Memory B cell (primary cell): ENCODE measurements around the gene PRF1.
"Not testable (repeated sequence)": the region's sequence is repeated elsewhere in the genome, so short reads cannot be mapped to it uniquely, and the experiment has no call there.

Experiments
- ATAC-seq: fragments of 150-1000 bp; cut with Tn5 transposase; 2 replicates; pipeline ENCODE4 v1.10.0; 2021; ENCODE audit warnings: low read depth, mild to moderate bottlenecking, moderate library complexity
- DNase-seq, 2 donors: peaks; one replicate each; pipeline ENCODE4 v3.0.0; 2022; ENCODE audit warnings: low spot score in 2 of 2
- H3K27ac Mint-ChIP-seq: one replicate; pipeline ENCODE4 v1.8.0; 2022; ENCODE audit warnings: mild to moderate bottlenecking, moderate library complexity, mixed read lengths
- H3K27me3 Mint-ChIP-seq: one replicate; pipeline ENCODE4 v1.8.0; 2022; ENCODE audit warnings: mixed read lengths
- H3K36me3 Mint-ChIP-seq: one replicate; pipeline ENCODE4 v1.8.0; 2022; ENCODE audit warnings: mild to moderate bottlenecking, mixed read lengths
- H3K4me1 Mint-ChIP-seq: one replicate; pipeline ENCODE4 v1.8.0; 2022; ENCODE audit warnings: mixed read lengths
- H3K4me3 Mint-ChIP-seq: one replicate; pipeline ENCODE4 v1.8.0; 2022; ENCODE audit warnings: mild to moderate bottlenecking, moderate library complexity, mixed read lengths
- H3K9me3 Mint-ChIP-seq: one replicate; pipeline ENCODE4 v1.8.0; 2022; ENCODE audit warnings: mixed read lengths

Gene PRF1

GRCh38 chr10:70584366-70584765 lies 18.2 kb downstream of the PRF1 start:
- no peaks in the 10 kb centered on the region for H3K9me3 Mint-ChIP-seq
- H3K27ac Mint-ChIP-seq, result no peak overlapping the region
- no peak for ATAC-seq
- H3K36me3 Mint-ChIP-seq, result no peaks in the 10 kb centered on the region
- H3K27me3 Mint-ChIP-seq, result peaks cover 7% of the 10 kb centered on the region
- DNase-seq, result no peak
- H3K4me3 Mint-ChIP-seq, result no peak overlapping the region
- peaks cover 8% of the 10 kb centered on the region for H3K4me1 Mint-ChIP-seq

- Mint-ChIP-seq H3K27me3 (peaks cover 2% of the 10 kb centered on the region), H3K4me1 (peaks cover 12% of the 10 kb centered on the region), H3K9me3 (no peaks in the 10 kb centered on the region), H3K4me3 (no peak overlapping the region), H3K36me3 (no peaks in the 10 kb centered on the region), H3K27ac (no peak overlapping the region)
- DNase-seq, result no peak
- ATAC-seq, result no peak
Observed at GRCh38 chr10:70583669-70584037, 18.9 kb downstream of the PRF1 start.

DNA sequence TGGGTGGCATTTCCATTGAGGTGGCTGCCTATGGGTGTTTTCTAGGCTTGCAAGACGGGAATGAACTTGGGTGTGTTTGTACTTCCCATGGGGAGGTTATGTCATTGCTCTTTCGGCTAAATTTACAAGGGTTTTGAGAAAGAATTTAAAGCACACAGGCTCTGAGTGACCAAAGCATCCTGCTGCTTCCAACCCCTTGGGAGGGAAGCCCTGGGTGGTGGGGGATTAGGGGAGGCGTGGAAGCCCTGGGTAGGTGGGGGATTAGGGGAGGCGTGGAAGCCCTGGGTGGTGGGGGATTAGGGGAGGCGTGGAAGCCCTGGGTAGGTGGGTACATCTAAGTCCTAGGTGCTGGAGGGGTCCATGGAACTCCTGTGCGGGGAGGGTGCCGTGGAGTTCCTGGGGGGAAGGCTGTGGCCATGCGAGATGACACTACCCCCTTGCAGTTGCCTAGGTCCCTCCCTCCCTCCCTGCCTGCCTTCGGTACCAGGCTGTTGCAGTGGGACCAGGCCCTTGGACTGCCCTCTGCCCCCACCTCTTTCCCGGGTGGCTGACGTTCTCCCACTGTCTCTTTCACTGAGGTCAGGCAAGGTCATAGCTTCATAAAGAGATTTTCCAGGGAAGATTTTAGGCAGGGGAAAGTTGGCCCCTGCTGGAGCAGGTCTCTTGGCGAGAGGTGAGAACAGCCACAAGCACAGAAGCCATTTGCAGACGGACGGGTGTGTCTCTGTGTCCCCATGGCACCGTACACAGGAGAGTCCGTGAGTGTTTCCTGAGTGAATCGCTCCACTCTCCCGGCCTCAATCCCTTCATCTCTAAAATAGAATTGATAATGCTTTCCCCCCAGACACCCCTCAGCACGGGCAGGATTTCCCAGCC lies 19.5 kb downstream of the PRF1 start:
- no peak overlapping the region for H3K4me3 Mint-ChIP-seq
- H3K27ac Mint-ChIP-seq, result no peak overlapping the region
- H3K36me3 Mint-ChIP-seq, result no peaks in the 10 kb centered on the region
- H3K9me3 Mint-ChIP-seq, result no peaks in the 10 kb centered on the region
- ATAC-seq (no peak), DNase-seq (no peak)
- peaks cover 2% of the 10 kb centered on the region for H3K27me3 Mint-ChIP-seq
- H3K4me1 Mint-ChIP-seq, result peaks cover 18% of the 10 kb centered on the region

GRCh38 chr10:70581176-70581575 lies 21.4 kb downstream of the PRF1 start:
- ATAC-seq, H3K27ac Mint-ChIP-seq, H3K27me3 Mint-ChIP-seq, H3K9me3 Mint-ChIP-seq, H3K4me3 Mint-ChIP-seq, H3K36me3 Mint-ChIP-seq, DNase-seq: not testable (repeated sequence)
- H3K4me1 Mint-ChIP-seq, result peaks cover 36% of the 10 kb centered on the region

- Mint-ChIP-seq H3K4me1 (peaks cover 46% of the 10 kb centered on the region), H3K27me3 (no peaks in the 10 kb centered on the region), H3K27ac (peak overlapping the region; percentile 72), H3K9me3 (no peaks in the 10 kb centered on the region), H3K4me3 (peak overlapping the region; percentile 14), H3K36me3 (no peaks in the 10 kb centered on the region)
- DNase-seq (no peak), ATAC-seq (no peak)
Observed at GRCh38 chr10:70579234-70580002, 23.1 kb downstream of the PRF1 start.

- no peaks in the 10 kb centered on the region for H3K9me3 Mint-ChIP-seq
- ATAC-seq (peak; percentile 22), DNase-seq (no peak)
- H3K4me1 Mint-ChIP-seq, result peaks cover 51% of the 10 kb centered on the region
- no peaks in the 10 kb centered on the region for H3K27me3 Mint-ChIP-seq
- H3K4me3 Mint-ChIP-seq, result peak overlapping the region; percentile 22
- H3K27ac Mint-ChIP-seq, result peak overlapping the region; percentile 84
- no peaks in the 10 kb centered on the region for H3K36me3 Mint-ChIP-seq
Observed at GRCh38 chr10:70578371-70578947, 24.1 kb downstream of the PRF1 start.

DNA sequence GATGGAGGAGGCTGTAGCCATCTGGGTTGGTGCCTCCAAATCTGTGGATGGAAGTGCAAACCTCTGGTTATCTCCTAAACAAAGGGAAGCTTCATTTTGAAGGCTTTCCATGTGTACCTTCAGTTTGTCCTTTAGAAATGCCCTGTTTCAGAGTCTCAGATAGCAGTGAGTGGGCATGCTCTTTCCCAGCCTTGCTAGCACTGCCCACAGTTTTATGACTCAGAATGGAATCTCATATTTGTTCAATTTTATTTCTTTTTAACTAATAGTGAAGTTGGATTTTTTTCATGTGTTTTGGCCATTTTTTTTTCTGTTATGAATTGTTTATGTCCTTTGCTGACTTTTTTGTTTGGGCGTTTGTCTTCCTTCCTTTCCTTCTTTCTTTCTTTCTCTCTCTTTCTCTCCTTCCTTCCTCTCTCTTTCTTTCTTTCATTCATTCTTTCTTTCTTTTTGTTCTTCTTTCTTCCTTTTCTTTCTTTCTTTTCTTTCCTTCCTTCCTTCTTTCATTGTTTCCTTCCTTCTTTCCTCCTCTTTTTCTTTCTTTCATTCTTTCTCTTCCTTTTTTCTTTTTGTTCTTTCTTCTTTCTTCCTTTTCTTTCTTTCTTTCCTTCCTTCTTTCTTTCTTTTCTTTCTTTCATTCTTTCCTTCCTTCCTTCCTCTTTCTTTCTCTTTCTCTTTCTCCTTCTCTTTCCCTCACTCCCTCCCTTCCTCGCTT lies 25.6 kb downstream of the PRF1 start:
- no peaks in the 10 kb centered on the region for H3K9me3 Mint-ChIP-seq
- no peaks in the 10 kb centered on the region for H3K27me3 Mint-ChIP-seq
- DNase-seq, result no peak
- no peak for ATAC-seq
- H3K36me3 Mint-ChIP-seq, result no peaks in the 10 kb centered on the region
- H3K4me3 Mint-ChIP-seq, result peak overlapping the region; percentile 70
- peaks cover 54% of the 10 kb centered on the region for H3K4me1 Mint-ChIP-seq
- H3K27ac Mint-ChIP-seq, result peak overlapping the region; percentile 84

DNA sequence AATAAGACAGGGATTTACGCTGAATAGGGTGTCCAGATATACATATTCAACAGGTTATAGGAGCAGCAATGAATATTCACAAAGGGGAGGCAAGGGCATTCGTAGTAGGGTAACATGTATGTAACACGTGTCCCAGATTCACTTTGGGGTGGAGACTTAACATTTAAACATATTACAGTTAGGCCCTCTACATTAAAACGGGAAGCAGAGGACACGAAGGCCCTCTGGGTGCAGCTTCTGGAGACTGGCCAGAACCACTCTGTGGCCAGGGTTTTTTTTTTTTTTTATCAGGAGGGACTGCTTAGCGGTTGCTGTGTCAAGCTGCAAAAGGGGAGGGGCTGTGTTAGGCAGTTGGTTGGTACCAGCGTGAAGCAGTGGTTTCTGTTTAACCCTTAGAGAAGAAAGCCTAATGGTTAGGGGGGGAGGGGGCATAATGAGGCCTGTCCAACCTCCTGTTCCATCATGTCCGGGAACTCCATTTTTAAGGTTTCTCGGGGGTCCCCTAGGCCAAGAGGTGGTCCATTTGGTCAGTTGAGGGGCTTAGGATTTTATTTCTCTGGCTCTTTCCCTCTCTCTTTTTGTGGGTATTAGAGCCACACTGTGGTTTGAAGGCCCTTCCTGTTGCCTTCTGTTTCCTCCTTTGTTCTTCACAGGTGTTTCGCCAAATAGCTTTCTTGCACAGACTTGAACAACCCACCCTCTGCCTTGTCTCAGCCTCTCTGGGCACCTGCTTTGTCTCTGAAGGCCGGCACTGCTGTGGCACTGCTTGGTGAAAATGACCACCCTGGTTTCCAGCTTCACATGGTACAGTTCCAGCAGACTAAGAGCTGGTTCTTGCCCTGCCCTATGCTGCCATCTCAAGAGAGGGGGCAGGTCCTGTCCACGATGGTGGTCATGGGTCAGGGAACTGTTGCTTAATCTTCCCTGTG lies 26.4 kb downstream of the PRF1 start:
- H3K4me3 Mint-ChIP-seq, result peak overlapping the region; percentile 61
- H3K9me3 Mint-ChIP-seq, result no peaks in the 10 kb centered on the region
- no peaks in the 10 kb centered on the region for H3K36me3 Mint-ChIP-seq
- peaks cover 54% of the 10 kb centered on the region for H3K4me1 Mint-ChIP-seq
- peak overlapping the region; percentile 84 for H3K27ac Mint-ChIP-seq
- ATAC-seq, result peak; percentile 78
- H3K27me3 Mint-ChIP-seq, result no peaks in the 10 kb centered on the region
- DNase-seq, result peak in 1 of 2 donors; percentile 22

GRCh38 chr10:70575486-70575873 lies 27.1 kb downstream of the PRF1 start:
- ATAC-seq (no peak), DNase-seq (no peak)
- Mint-ChIP-seq H3K36me3 (no peaks in the 10 kb centered on the region), H3K4me1 (peaks cover 54% of the 10 kb centered on the region), H3K9me3 (no peaks in the 10 kb centered on the region), H3K27ac (no peak overlapping the region), H3K4me3 (peak overlapping the region; percentile 61), H3K27me3 (no peaks in the 10 kb centered on the region)

- Mint-ChIP-seq H3K4me1 (peaks cover 44% of the 10 kb centered on the region), H3K9me3 (no peaks in the 10 kb centered on the region), H3K4me3 (no peak overlapping the region), H3K27me3 (no peaks in the 10 kb centered on the region), H3K27ac (peak overlapping the region; percentile 33), H3K36me3 (no peaks in the 10 kb centered on the region)
- DNase-seq (no peak), ATAC-seq (no peak)
Observed at GRCh38 chr10:70573599-70574506, 28.7 kb downstream of the PRF1 start.

GRCh38 chr10:70571636-70572439 lies 30.7 kb downstream of the PRF1 start:
- no peaks in the 10 kb centered on the region for H3K9me3 Mint-ChIP-seq
- H3K36me3 Mint-ChIP-seq, result no peaks in the 10 kb centered on the region
- H3K4me1 Mint-ChIP-seq, result peaks cover 24% of the 10 kb centered on the region
- H3K27me3 Mint-ChIP-seq, result no peaks in the 10 kb centered on the region
- ATAC-seq (no peak), DNase-seq (no peak)
- H3K27ac Mint-ChIP-seq, result no peak overlapping the region
- no peak overlapping the region for H3K4me3 Mint-ChIP-seq

- ATAC-seq (no peak), DNase-seq (no peak)
- Mint-ChIP-seq H3K9me3 (no peaks in the 10 kb centered on the region), H3K36me3 (no peaks in the 10 kb centered on the region), H3K4me3 (no peak overlapping the region), H3K27me3 (no peaks in the 10 kb centered on the region), H3K4me1 (peaks cover 18% of the 10 kb centered on the region), H3K27ac (no peak overlapping the region)
Observed at GRCh38 chr10:70571236-70571635, 31.3 kb downstream of the PRF1 start.
